CD4-positive, alpha-beta T cell treated with Interleukin-10 for 1 hour (primary cell): Measurements from ENCODE around the gene CA9.

Source experiments
- DNase-seq: peaks from one replicate; pipeline ENCODE4 v3.0.0-alpha.2; 2020

CA9 gene

GRCh38 chr9:35696520-35697215, 22.9 kb downstream of the CA9 start:
- DNase-seq = peak; percentile 72

GRCh38 chr9:35697486-35697885, 23.8 kb downstream of the CA9 start:
- DNase-seq = no peak

GRCh38 chr9:35698231-35698630, 24.5 kb downstream of the CA9 start:
- DNase-seq = no peak

GRCh38 chr9:35700031-35700430, 26.3 kb downstream of the CA9 start:
- DNase-seq = no peak

GRCh38 chr9:35700942-35701341, 27.2 kb downstream of the CA9 start:
- DNase-seq = no peak

- DNase-seq = no peak
Observed at GRCh38 chr9:35702696-35703095, 29.0 kb downstream of the CA9 start.

GRCh38 chr9:35703906-35704672, 30.4 kb downstream of the CA9 start:
- no peak for DNase-seq

GRCh38 chr9:35705372-35705771, 31.6 kb downstream of the CA9 start:
- no peak for DNase-seq

GRCh38 chr9:35705836-35706430, 32.2 kb downstream of the CA9 start:
- no peak for DNase-seq

- DNase-seq = no peak
Observed at GRCh38 chr9:35706951-35707350, 33.2 kb downstream of the CA9 start.

GRCh38 chr9:35708146-35708545, 34.4 kb downstream of the CA9 start:
- DNase-seq = no peak

GRCh38 chr9:35710818-35711500, 37.2 kb downstream of the CA9 start:
- no peak for DNase-seq

GRCh38 chr9:35711501-35712428, 38.0 kb downstream of the CA9 start:
- no peak for DNase-seq

- no peak for DNase-seq
Observed at GRCh38 chr9:35712762-35713400, 39.2 kb downstream of the CA9 start.

- DNase-seq = no peak
Observed at GRCh38 chr9:35713578-35713977, 39.9 kb downstream of the CA9 start.

- DNase-seq = no peak
Observed at GRCh38 chr9:35714123-35714522, 40.4 kb downstream of the CA9 start.

- no peak for DNase-seq
Observed at GRCh38 chr9:35714579-35715252, 41.0 kb downstream of the CA9 start.

- DNase-seq = no peak
Observed at GRCh38 chr9:35716230-35716629, 42.5 kb downstream of the CA9 start.

GRCh38 chr9:35717132-35717870, 43.6 kb downstream of the CA9 start:
- no peak for DNase-seq

GRCh38 chr9:35718721-35719511, 45.2 kb downstream of the CA9 start:
- no peak for DNase-seq
